ENCODE results near the gene CALB2. TPM values are rescaled to one million over a fixed set of nuclear protein-coding genes. Genes with fewer than 3 reads are reported as not detected.

The CALB2 gene
- total and polyA plus RNA-seq, 2 of the 4 experiments (the other 2 are of a cell fraction): 0.18 to 0.32 TPM

GRCh38 chr16:71351558-71351901, 7.0 kb upstream of the CALB2 start:
- intact Hi-C loops (cut with micrococcal nuclease): loop anchor here (10.0 kb wide), 1 partner anchor 577 kb away; no protein-coding TSS in a partner anchor
- Histone ChIP-seq H3K9me3 (ENCODE audit: control insufficient read depth, insufficient read depth, low read length) (no peaks in the 10 kb centered on the region), H3K4me1 (ENCODE audit: control insufficient read depth, insufficient read depth, low read length) (no peaks in the 10 kb centered on the region), H3K4ac (ENCODE audit: low read depth, low read length) (no peak overlapping the region), H3K9me1 (ENCODE audit: insufficient read depth, low read length) (no peaks in the 10 kb centered on the region), H3K9ac (ENCODE audit: low read depth, low read length) (no peak overlapping the region), H3K18ac (ENCODE audit: low read depth, low read length) (no peak overlapping the region), H2AK9ac (replicated peaks; ENCODE audit: low read depth, low read length, poor library complexity) (no peak overlapping the region), H3K56ac (ENCODE audit: extremely low read depth, insufficient read depth, low read length) (no peak overlapping the region), H3K27me3 (ENCODE audit: control insufficient read depth, insufficient read depth, low read length) (peaks cover 16% of the 10 kb centered on the region), H3K36me3 (ENCODE audit: control insufficient read depth, insufficient read depth, low read length) (no peaks in the 10 kb centered on the region), H3K23ac (ENCODE audit: low read depth, low read length) (no peak overlapping the region), H3K79me1 (ENCODE audit: low read depth in 1 of 2, low read length in 2 of 2) (no peaks in the 10 kb centered on the region), H3K14ac (replicated peaks; ENCODE audit: low read depth, low read length) (no peak overlapping the region), H2BK120ac (ENCODE audit: low read depth, low read length) (no peak overlapping the region), H2BK5ac (ENCODE audit: low read depth, low read length, poor library complexity, severe bottlenecking) (no peak overlapping the region), H2AFZ (replicated peaks; ENCODE audit: low read length, poor library complexity) (no peak overlapping the region), H3K27ac (ENCODE audit: insufficient read depth, low read length) (no peak overlapping the region), H4K5ac (ENCODE audit: low read depth, low read length) (no peak overlapping the region), H3K4me2 (ENCODE audit: low read depth, low read length) (no peak overlapping the region), H2BK15ac (ENCODE audit: low read depth, low read length) (no peak overlapping the region), H2AK5ac (ENCODE audit: low read depth, low read length) (no peak overlapping the region), H4K91ac (ENCODE audit: insufficient read depth, low read depth, low read length) (no peak overlapping the region), H3K4me3 (ENCODE audit: insufficient read depth, low read depth, low read length) (no peak overlapping the region), H4K20me1 (ENCODE audit: insufficient read depth, low read length) (no peaks in the 10 kb centered on the region), H2BK20ac (ENCODE audit: low read depth, low read length) (no peak overlapping the region), H4K8ac (ENCODE audit: low read depth in 2 of 2, low read length in 2 of 2) (no peak overlapping the region)
- in situ Hi-C loops (cut with MboI; ENCODE audit: low sequenced_read_pairs): loop anchor here (10.0 to 25.0 kb wide), 2 partner anchors 567 to 664 kb away; partner anchors contain the start of gene MTSS2
- ChIA-PET POLR2A (ENCODE audit: unreplicated experiment) (no interaction called here), CTCF (interaction anchor here (0.6 kb wide), 1 partner anchor 37 kb away, joined by 4 read pairs; no protein-coding TSS in a partner anchor)
- dilution Hi-C loops (cut with HindIII; ENCODE audit: low sequenced_read_pairs, unreplicated experiment): no loop called here
- DNase-seq: no peak
- 68% methylated on average over 3 of the region's 5 CpGs; no CpG with 5 or more reads in 1 of the 2 experiments for WGBS, 2 experiments (ENCODE audit: extremely low coverage in 2 of 2, insufficient read length in 1 of 2)
- TF ChIP-seq FOS (IDR thresholded peaks at IDR 0.05; ENCODE audit: low read depth, low read length) (no peak), RCOR1 (IDR thresholded peaks at IDR 0.05; ENCODE audit: insufficient replicate concordance, low read length) (no peak)
- BruUV-seq (replicated peaks): no TSS peak
- ATAC-seq (ENCODE audit: low read depth): no peak
